ENCODE data around the gene ZFP36L1.

Gene ZFP36L1

DNA sequence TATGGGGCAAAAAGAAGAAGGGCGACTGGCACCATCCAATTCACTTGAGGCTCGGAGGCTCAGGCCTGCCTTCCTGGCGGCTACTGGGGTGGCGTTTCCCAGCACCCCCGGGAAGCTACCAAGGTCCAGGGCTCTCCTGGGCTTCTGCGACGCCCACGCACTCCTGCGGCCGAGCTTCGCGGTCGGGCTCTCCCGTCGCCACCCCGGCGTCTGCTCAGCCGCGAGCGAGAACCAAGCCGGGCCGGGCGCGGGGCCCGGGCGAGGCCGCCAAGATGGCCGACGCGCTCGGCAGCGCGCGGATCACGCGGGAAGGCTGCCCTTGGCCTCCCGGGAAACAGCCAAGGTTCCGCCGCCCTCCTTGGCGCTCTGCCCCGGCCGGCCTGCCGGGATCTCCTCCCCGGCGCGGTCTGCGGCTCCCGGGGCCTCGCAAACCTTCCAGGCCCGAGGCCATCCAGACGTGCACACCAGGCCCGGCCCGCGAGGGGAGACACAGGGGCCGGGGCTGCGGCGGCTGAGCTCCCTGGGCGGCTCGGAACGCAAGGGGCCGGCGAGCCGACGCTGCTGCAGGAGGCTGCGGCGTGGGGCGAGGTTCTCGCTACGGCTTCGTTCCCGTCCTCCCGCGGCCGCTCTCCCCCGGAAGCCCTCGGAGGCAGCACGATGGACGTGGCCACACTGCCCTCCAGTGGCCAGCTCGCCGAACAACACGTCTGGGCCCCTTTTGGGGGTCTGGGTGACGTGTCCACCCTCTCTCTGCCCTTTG is 23.5 kb upstream of the ZFP36L1 start:
- DNase-seq (ENCODE audit: extremely low read depth in 1 of 2, low read depth in 1 of 2) = peak; percentile 75 to 88

DNA sequence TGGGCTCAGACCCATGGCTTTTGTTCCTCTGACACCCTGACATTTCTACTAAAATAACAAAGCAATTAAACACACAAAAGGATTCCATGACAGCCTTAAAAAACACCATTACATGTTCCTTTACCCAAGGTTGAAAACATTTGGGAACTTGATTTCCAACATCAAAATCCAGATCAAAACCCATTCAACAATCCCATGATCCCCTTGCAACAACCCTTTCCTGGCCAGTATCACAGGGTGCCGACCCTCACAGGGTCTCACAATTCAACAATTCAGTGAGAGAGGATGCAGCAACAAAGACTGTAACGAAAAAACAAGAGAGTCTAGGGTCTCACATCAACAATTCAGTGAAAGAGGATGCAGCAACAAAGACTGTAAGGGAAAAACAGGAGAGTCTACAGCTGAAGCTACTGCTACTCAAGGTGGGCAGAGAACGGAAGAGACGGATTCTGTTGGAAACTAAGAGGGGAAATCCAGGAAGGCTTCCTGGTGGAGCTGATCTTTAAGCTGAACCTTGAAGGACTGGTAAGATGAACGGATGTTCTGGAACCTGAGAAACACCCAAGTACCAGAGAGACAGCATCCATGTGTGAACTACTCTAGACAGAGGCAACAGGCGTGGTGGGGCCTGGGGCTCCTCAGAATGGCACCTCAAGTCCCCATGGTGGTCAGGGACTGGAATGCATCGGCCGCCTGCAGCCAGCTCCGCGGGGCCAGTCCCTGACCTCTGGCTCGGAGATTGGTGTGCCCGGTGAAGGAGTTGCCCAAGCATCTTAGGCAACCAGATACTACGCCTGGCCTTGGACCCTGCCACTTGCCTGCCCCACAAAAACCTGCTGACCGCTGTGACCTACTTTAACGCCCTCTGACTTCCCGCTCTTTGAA is 22.7 kb upstream of the ZFP36L1 start:
- DNase-seq (ENCODE audit: extremely low read depth in 1 of 2, low read depth in 1 of 2) = no peak

DNA sequence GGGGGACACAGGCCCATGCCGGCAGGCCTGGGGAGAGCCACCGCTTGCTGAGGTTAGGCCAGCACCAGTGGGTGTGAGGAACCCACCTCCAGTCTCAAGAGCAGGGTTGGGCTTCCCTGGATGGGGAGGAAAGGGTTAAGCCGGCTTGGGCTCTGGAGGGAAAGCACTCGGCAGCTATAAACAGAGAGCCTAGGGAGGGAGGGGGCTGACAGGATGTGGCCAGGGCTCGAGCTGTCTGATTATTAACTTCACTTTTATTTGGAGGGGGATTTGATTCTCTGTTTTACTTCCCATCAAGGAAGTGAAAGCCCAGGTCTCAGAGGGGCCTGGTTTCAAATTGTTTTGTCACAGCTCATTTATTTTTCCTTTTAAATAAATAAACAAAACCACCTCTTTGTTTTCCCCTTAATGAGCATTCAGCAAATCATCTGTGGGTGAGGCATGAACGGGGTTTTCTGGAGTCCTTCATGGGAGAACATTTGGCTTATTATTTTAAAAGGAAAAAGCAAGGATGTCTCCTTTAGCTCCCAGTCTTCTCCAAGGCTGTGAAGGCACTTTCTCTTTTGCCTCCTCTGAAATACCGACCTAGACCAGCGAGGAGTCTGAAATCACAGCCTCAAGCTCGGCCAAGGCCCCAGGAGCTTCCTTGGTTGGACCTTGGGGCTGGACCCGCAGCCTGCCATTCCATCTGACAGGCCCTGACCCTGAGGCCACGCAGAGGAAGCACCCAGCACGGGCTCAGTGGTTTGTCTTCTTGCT is 21.9 kb upstream of the ZFP36L1 start:
- DNase-seq (ENCODE audit: extremely low read depth in 1 of 2, low read depth in 1 of 2) = no peak

DNA sequence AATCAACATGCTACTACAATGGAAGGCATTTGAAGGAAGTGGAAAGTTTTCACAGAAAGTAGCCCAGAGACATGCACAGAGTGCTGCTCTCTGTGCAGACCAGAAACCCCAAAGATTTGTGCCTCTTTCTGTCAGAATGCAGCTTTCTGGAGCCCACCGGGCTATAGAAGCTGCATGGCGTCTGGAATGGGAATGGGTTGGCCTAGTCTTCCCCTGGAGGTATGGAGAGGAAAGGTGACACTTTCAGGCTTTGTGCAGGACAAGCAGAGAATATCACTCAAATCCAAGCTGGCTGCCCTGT is 21.3 kb upstream of the ZFP36L1 start:
- no peak for DNase-seq (ENCODE audit: extremely low read depth in 1 of 2, low read depth in 1 of 2)

DNA sequence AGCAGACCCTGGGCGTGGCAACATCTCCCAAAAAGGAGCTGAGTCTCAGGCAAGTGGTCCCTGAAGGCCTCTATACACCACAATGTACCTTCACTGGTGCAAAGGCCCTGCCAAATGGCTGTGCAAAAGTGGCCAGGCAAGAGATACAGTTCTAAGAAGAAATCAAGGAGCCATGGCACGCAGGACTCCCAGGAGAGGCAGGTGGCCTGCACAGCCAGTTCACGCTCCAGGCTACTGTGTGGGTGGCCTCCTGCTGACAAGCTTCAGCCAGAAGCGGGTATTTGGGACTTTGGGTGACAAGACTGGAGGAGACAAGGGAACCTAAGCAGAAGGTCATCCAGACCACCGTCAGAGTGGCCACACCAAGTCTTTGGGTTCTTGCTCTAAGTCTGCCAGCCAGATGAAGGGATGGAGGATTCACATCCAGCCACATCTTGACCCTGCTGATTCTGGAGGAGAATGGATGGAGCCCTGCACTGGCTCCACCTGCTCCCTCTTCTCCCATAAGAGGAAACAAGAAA is 20.5 kb upstream of the ZFP36L1 start:
- no peak for DNase-seq (ENCODE audit: extremely low read depth in 1 of 2, low read depth in 1 of 2)

DNA sequence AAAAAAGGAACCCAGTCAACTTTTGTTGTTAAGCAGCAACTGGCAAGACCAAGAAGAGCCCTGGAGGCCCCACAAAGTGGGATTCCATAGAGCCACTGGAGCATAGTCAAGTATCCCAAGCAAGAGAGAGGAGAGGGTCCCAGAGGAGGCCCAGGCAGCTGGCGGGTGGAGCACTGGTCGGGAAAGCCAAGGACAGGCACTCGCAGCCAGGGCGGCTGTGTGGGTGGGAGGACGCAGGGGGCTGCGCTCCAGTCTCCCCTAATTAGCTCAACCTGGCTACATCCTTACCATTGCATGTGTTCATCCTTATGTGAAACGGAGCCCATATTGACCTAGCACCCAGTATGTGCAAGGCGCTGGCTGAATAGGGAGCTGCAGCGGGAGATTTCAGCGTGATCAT is 18.3 kb upstream of the ZFP36L1 start:
- DNase-seq (ENCODE audit: extremely low read depth in 1 of 2, low read depth in 1 of 2) = no peak

DNA sequence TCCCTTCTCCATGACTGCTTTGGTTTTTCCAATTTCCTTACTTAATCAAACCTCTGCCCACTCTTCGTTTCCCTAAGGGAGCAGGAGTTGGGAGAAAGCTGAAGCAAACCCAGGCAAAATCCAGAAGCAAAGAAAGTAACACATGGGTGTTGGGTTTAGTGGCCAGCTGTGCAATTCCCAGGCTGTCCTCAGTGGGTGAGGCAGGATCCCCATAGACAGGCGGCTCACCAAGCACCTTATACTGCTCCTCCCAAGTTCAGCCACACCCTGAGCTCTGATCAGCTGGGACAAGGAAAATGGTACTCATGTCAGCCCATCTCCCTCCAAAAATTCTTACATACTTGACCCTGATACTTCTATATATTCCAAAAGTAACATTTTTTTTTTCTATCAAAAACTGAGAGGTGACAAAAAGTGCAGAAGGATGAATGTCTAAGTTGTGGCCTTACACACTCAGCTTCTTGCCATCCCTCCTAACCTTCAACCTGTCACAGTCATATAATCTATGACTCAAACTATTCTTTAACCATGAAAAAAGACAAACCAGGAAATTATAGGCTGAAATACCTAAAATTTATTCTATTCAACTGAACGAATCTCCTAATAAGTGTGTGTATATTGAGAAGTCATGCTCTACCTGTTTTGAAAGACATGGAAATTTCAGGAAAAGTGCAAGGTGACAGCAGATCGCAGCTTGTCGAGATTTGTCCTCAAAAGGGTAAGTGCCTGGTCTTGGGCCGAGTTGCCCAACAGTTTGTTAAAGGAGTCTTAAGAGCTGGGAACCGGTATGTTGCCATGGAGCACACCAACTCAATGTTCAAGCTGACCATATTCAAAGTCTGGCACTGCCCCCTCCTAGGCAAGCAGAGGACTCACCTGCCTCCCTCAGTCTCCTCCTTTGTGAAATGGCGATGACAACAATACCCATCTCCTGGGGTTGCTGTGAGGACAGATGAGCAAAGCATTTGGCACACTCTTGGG is 17.6 kb upstream of the ZFP36L1 start:
- no peak for DNase-seq (ENCODE audit: extremely low read depth in 1 of 2, low read depth in 1 of 2)

DNA sequence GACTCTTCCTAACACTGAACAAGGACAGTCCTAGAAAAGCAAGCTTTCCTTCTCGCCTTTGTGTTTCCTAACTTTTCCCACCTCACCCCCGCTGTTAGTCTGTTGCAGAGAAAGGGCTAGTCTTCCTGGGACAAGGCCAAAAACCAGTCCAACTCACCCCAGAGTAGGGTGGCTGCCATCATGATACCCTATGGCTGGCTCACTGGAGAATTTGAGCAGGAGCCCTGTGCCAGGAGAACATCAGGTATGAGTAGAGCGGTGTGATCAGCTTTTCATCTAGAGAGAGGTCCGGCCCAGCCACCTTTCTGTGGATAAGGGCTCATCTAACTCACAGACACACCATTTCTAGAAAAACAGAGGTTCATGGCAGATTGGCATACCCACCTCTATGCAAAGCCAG is 16.7 kb upstream of the ZFP36L1 start:
- no peak for DNase-seq (ENCODE audit: extremely low read depth in 1 of 2, low read depth in 1 of 2)

DNA sequence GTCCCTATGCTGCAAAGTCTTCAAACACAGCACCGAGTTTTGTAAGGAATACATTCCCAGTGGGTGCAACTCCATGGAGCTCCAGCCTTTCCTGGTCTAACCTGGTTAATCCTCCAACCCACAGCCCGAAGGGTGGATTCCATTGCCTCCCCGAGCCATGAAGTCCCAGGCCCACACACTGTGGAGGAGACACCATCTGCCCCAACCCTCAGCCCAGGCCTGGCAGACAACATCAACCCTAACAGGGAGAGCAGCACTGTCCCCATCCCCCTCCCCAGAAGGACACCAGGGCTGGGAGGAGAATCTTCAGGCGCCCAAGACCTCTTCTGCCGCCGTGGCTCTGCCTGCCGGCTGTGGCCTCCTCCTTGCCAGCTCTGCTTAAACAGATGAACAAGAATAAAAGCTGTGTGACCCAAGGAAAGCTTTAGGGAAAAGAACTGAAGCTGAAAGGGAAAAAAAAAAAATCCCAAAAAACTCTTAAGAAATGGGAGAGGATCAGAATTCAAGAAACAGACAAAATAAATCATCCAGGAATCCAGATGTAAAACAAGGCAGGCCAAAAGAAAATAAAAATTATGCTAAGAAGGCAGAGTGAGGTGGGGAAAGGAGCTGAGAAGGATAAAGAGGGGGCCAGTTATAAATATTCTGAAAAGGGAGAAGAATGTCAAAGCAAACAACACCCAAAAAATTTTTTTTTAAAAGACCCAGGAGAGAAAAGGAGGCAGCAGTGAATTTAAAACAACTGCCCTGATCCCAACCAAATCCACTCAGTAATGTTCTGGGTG is 16.0 kb upstream of the ZFP36L1 start:
- DNase-seq (ENCODE audit: extremely low read depth in 1 of 2, low read depth in 1 of 2) = no peak

DNA sequence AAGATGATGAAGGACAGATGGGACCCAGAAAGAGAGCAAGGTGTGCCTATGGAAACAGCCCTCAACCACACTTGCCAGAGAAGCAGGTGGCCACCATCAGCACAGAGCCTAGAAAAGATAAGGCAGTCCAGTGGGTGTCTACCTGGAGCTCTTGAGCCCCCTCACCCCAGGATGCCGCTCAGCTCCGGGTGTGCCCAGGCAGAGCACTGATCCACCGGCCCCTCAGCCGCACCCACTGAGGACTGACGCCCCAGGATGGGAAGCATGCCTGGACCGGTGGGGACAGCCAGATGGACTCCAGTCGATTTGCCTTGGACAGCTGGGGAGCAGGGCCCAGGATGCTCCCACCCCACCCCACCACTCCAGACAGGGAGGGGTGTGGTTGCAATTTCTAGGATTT is 15.1 kb upstream of the ZFP36L1 start:
- DNase-seq (ENCODE audit: extremely low read depth in 1 of 2, low read depth in 1 of 2) = no peak

DNA sequence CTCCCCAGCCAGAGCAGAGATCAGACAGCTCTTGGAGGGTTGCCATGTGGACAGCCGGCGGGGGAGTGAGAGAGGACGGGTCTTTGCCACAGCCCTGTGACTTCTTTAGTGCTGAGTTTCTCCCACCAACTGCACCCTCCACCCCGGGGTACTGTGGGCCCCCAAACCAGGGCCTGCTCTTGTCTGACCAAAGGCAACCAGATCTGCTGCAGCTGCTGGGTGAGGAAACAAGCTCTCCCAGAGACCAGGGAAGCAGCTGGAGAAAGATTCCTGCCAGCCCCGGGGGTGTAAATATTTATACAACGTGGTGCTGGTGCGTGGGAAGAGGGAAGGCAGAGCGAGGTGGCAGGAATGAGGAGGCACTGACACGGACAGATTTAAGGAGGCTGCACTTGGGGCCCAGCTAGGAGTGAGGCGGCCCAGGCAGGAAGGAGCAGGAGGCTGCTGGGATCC is 14.3 kb upstream of the ZFP36L1 start:
- no peak for DNase-seq (ENCODE audit: extremely low read depth in 1 of 2, low read depth in 1 of 2)

DNA sequence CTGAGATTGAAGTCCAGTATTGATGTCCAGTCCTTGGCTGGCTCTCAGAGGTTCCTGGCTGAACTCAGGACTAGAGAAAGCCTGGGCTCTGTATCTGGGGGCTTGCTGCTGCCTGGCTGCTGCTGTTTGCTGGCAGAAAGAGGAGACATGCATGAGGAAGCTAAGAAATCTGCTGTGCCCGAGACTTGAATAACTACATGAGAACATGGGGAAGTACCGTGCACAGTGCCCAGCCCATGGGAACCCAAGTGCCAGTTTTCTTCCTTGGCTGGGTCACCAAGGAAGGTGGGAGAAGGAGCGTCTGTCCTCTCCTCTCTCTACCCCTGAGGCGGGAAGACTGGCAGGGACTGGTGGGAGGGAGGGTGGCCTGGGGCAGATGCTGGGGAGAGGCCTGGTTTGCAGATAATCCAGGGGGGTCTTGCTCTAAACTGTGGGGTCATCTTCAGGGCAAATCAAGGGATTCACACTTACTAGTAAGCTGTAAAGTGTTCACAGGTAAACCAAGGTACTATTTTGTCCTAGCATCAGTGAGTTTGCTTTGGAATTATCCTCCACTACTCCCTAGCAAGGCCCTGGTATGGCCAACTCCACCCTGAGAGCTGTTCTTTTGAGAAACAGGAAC is 13.8 kb upstream of the ZFP36L1 start:
- DNase-seq (ENCODE audit: extremely low read depth in 1 of 2, low read depth in 1 of 2) = no peak

DNA sequence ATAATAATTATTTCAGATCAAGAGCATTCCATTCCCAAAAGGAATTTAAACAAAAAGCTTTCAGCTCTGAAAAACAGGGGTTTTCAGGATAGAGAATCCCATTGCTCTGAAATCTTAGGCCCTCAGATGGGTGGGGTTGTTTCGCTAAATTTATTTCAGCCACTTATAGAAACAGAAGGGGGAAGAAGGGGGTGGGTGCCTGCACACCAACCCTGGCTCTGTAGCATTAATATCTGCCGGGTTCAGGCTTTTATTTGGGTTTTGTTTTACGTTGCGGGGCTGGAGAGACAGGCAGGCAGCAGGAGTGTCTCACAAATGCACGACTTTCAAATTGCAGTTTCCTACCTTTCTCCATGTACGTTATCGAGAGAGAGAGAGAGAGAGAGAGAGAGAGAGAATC is 12.5 kb upstream of the ZFP36L1 start:
- no peak for DNase-seq (ENCODE audit: extremely low read depth in 1 of 2, low read depth in 1 of 2)

DNA sequence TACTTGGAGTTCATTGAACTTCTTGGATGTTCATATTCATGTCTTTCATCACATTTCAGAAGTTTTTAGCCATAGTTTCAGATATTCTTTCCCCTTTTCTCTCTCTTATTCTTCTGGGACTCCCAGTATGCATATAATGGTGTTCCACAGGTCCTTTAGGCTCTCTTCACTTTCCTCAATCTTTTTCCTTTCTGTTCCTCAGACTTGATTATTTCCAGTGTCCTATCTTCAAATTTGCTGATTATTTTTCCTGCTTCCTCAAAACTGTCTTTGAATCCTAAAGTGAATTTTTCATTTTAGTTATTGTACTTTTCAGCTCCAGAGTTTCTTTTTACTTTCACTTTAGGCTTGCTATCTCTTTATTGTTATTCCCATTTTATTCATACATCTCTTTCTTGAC is 8.8 kb upstream of the ZFP36L1 start:
- no peak for DNase-seq (ENCODE audit: extremely low read depth in 1 of 2, low read depth in 1 of 2)

DNA sequence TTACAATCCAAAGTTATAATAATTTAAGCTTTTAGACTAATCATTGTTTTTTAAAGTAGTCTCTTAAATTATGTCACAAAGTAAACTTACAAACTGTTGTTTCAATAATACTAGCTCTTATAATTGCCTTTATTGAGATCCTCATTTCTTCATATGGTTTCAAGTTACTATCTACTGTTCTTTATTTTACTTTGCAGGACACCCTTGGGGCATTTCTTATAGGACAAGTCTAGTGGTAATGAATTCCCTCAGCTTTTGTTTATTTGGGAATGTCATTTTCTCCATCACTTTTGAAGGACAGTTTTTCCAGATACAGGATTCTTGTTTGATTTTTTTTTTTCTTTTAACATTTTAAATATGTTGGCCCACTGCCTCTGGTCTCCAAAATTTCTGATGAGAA is 8.1 kb upstream of the ZFP36L1 start:
- no peak for DNase-seq (ENCODE audit: extremely low read depth in 1 of 2, low read depth in 1 of 2)

DNA sequence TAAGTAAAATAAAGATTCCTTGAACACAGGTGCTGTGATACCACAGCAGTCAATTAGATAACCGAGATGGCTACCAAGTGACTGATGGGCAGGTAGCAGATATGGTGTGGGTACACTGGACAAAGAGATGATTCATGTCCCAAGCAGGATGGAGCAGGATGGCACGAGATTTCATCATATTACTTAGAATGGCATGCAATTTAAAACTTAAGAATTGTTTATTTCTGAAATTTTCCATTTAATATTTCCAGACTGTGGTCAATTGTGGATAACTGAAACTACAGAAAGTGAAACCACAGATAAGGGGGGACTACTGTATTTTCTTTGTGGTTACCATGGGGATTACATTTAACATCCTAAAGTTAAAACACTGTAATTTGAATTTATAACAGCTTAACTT is 7.5 kb upstream of the ZFP36L1 start:
- DNase-seq (ENCODE audit: extremely low read depth in 1 of 2, low read depth in 1 of 2) = no peak

DNA sequence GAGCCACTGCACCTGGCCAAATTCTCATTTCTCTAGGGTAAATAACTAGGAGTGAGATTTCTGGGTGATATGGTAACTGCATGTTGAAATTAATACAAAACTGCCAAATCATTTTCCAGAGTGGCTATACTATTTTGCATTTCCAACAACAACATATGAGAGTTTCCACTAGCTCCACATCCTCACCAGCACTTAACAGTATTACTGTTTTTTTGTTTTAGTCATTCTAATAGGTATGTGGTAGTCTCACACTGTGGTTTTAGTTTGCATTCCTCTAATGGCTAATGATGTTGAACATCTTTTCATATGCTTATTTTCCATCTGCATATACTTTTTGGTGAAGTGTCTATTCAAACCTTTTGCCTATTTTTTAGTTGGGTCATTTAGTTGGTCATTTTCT is 5.8 kb upstream of the ZFP36L1 start:
- DNase-seq (ENCODE audit: extremely low read depth in 1 of 2, low read depth in 1 of 2) = no peak

DNA sequence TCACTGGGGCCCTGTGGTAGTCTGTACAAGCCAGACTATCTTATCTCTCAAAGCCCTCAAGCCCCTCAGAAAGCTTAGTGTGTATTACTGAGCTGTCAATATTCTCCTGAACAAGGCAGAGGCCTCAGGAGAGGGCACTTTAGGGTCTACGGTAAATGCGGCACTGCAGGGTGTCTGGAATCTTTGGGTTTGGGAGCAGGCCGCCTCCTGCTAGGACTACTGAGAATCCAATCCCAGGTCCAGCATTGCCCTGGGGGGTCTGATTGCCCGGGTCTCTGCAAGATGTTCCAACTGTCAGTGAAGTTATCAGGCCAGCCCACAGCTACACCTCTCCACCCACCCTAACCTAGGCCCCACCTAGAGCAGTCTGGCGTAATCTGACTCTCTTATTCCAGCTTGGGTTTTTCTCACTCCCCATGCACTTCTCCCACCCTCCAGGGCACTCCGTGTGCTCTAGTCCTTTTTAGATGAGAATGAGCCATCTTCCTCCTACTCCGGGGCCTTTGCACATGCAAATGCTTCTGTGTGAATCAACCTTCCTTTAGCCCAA is 4.3 kb upstream of the ZFP36L1 start:
- DNase-seq (ENCODE audit: extremely low read depth in 1 of 2, low read depth in 1 of 2) = no peak
